Ishikawa (cell line): ENCODE results near the gene PKNOX1.

Experiments used
- EP300 ChIP-seq: IDR thresholded peaks from 2 replicates; pipeline ENCODE4 v1.6.1; 2012; ENCODE audit warnings: borderline replicate concordance
- RAD21 ChIP-seq: IDR thresholded peaks from 2 replicates; pipeline ENCODE4 v1.6.1; 2012; ENCODE audit warnings: low read depth
- REST ChIP-seq: IDR thresholded peaks from 2 replicates; pipeline ENCODE4 v1.6.1; 2012; ENCODE audit warnings: low read depth, mild to moderate bottlenecking
- YY1 ChIP-seq: IDR thresholded peaks from 2 replicates; pipeline ENCODE4 v1.6.1; 2012; ENCODE audit warnings: low read depth
- TF ChIP-seq, protein P1 (sequence below): IDR thresholded peaks from 2 replicates; pipeline ENCODE4 v1.6.1; 2012

GRCh38 chr21:43012596-43012995, 38.2 kb downstream of the PKNOX1 start:
- TF ChIP-seq, protein P1, sequence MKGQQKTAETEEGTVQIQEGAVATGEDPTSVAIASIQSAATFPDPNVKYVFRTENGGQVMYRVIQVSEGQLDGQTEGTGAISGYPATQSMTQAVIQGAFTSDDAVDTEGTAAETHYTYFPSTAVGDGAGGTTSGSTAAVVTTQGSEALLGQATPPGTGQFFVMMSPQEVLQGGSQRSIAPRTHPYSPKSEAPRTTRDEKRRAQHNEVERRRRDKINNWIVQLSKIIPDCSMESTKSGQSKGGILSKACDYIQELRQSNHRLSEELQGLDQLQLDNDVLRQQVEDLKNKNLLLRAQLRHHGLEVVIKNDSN: no peak
- TF ChIP-seq RAD21 (no peak), EP300 (no peak), YY1 (no peak), REST (no peak)
